H1 (cell line): ENCODE measurements around the gene MYH8. TPM values are rescaled to one million over a fixed set of nuclear protein-coding genes. Genes with fewer than 3 reads are reported as not detected.

Experiments
- CTCF ChIA-PET: fragments of 300-600 bp; sonication (Branson Sonifier 250); formaldehyde crosslinking; loops from one replicate; lab custom pipeline; 2021; ENCODE audit not compliant: partially characterized antibody; lab: Charles Lee
- POLR2A ChIA-PET: fragments of 300-600 bp; sonication (Branson Sonifier 250); formaldehyde crosslinking; loops from one replicate; lab custom pipeline; 2021; ENCODE audit warnings: inconsistent platforms; ENCODE audit not compliant: partially characterized antibody; lab: Charles Lee
- DNase-seq, 2 experiments: peaks; one replicate each; pipeline versions ENCODE4 v3.0.0 to v3.0.0-alpha.2; 2010 to 2022; ENCODE audit warnings: low spot score in 2 of 2, low read depth in 1 of 2, mixed read lengths in 1 of 2
- FAIRE-seq: peaks from 2 replicates; lab custom pipeline; 2011; peaks lifted over from hg19 to GRCh38; lab: Jason Lieb, UNC
- H2AFZ ChIP-seq: 2 replicates; pipeline ENCODE4 v1.8.1; 2012; ENCODE audit warnings: low read length, inconsistent platforms
- H2AK5ac ChIP-seq: 2 replicates; pipeline ENCODE4 v1.6.1; 2013; ENCODE audit warnings: low read depth, low read length
- H2BK120ac ChIP-seq: replicated peaks from 2 replicates; pipeline ENCODE3; 2013; ENCODE audit warnings: low read depth, low read length, inconsistent platforms
- H2BK12ac ChIP-seq: 2 replicates; pipeline ENCODE4 v1.6.1; 2013; ENCODE audit warnings: low read depth, low read length
- H2BK15ac ChIP-seq: 2 replicates; pipeline ENCODE4 v1.6.1; 2013; ENCODE audit warnings: low read length
- H2BK20ac ChIP-seq: 2 replicates; pipeline ENCODE4 v1.6.1; 2013; ENCODE audit warnings: low read length
- H2BK5ac ChIP-seq: 2 replicates; pipeline ENCODE4 v1.6.1; 2013; ENCODE audit warnings: low read depth, low read length
- H3K14ac ChIP-seq: 2 replicates; pipeline ENCODE4 v1.6.1; 2013; ENCODE audit warnings: inconsistent platforms; ENCODE audit not compliant: insufficient read length
- H3K18ac ChIP-seq: 2 replicates; pipeline ENCODE4 v1.6.1; 2013; ENCODE audit warnings: low read length; ENCODE audit errors: extremely low read depth
- H3K23ac ChIP-seq: 2 replicates; pipeline ENCODE4 v1.6.1; 2013; ENCODE audit warnings: inconsistent platforms; ENCODE audit not compliant: insufficient read length
- H3K23me2 ChIP-seq: 2 replicates; pipeline ENCODE4 v1.6.1; 2013; ENCODE audit warnings: low read depth, low read length
- H3K27ac ChIP-seq: 2 replicates; pipeline ENCODE4 v1.6.1; 2011; ENCODE audit warnings: low read depth, low read length, inconsistent platforms
- H3K27me3 ChIP-seq, 4 experiments: replicated peaks in 1 of 4; 1 replicate in 1 of 4; 2 replicates in 3 of 4; pipeline versions ENCODE4 v1.6.1 to v1.8.1; 2011 to 2013; ENCODE audit warnings: low read length in 3 of 4, mild to moderate bottlenecking in 3 of 4, inconsistent platforms in 2 of 4, mixed read lengths in 2 of 4, moderate library complexity in 1 of 4; ENCODE audit not compliant: control insufficient read depth in 3 of 4, insufficient read depth in 3 of 4; ENCODE audit errors: extremely low read depth in 1 of 4
- H3K36me3 ChIP-seq, 4 experiments: 2 replicates each; pipeline versions ENCODE4 v1.6.1 to v1.8.1; 2011 to 2013; ENCODE audit warnings: mild to moderate bottlenecking in 4 of 4, low read length in 3 of 4, moderate library complexity in 2 of 4, control low read depth in 1 of 4, inconsistent platforms in 1 of 4; ENCODE audit not compliant: insufficient read depth in 4 of 4, control insufficient read depth in 2 of 4
- H3K4ac ChIP-seq: replicated peaks from 2 replicates; pipeline ENCODE3; 2013; ENCODE audit warnings: low read length, low read depth, mixed read lengths, inconsistent platforms; ENCODE audit not compliant: insufficient read length
- H3K4me1 ChIP-seq, 4 experiments: replicated peaks in 1 of 4; 1 replicate in 1 of 4; 2 replicates in 3 of 4; pipeline versions ENCODE4 v1.6.1 to v1.8.1; 2011 to 2013; ENCODE audit warnings: low read length in 3 of 4, inconsistent platforms in 2 of 4, mixed read lengths in 1 of 4; ENCODE audit not compliant: insufficient read depth in 4 of 4, control insufficient read depth in 3 of 4
- H3K4me2 ChIP-seq, 2 experiments: 2 replicates each; pipeline versions ENCODE4 v1.6.1 to v1.8.1; 2011 to 2013; ENCODE audit warnings: low read depth in 2 of 2, low read length in 2 of 2, control low read depth in 1 of 2, inconsistent platforms in 1 of 2, mild to moderate bottlenecking in 1 of 2; ENCODE audit not compliant: insufficient read depth in 1 of 2
- H3K4me3 ChIP-seq, 4 experiments: fragments of 200-600, 300-600 bp in 1 of 4; sonication (generic), shearing (Covaris generic), sonication (Bioruptor Twin) in 1 of 4; 2 replicates each; pipeline versions ENCODE4 v1.5.1 to v1.8.1; 2011 to 2016; ENCODE audit warnings: low read length in 4 of 4, low read depth in 3 of 4, control low read depth in 2 of 4, inconsistent platforms in 2 of 4, mild to moderate bottlenecking in 2 of 4, mixed read lengths in 1 of 4, moderate library complexity in 1 of 4; ENCODE audit not compliant: insufficient read depth in 2 of 4; ENCODE audit errors: extremely low read depth in 1 of 4
- H3K56ac ChIP-seq: replicated peaks from 2 replicates; pipeline ENCODE3; 2013; ENCODE audit warnings: low read depth, mild to moderate bottlenecking, mixed read lengths, low read length, inconsistent platforms; ENCODE audit not compliant: insufficient read length
- H3K79me1 ChIP-seq: 2 replicates; pipeline ENCODE4 v1.6.1; 2013; ENCODE audit warnings: low read depth, low read length, control low read depth
- H3K79me2 ChIP-seq, 2 experiments: 2 replicates each; pipeline versions ENCODE4 v1.6.1 to v1.8.1; 2012 to 2013; ENCODE audit warnings: low read length in 2 of 2, mild to moderate bottlenecking in 2 of 2, inconsistent platforms in 1 of 2; ENCODE audit not compliant: insufficient read depth in 2 of 2, control insufficient read depth in 1 of 2
- H3K9ac ChIP-seq, 4 experiments: replicated peaks in 1 of 4; 1 replicate in 1 of 4; 2 replicates in 3 of 4; pipeline versions ENCODE4 v1.6.1 to v1.8.1; 2011 to 2013; ENCODE audit warnings: low read depth in 3 of 4, low read length in 3 of 4, control low read depth in 2 of 4, mild to moderate bottlenecking in 2 of 4, moderate library complexity in 2 of 4, inconsistent platforms in 1 of 4; ENCODE audit errors: extremely low read depth in 1 of 4
- H3K9me3 ChIP-seq, 2 experiments: 2 replicates each; pipeline versions ENCODE4 v1.6.1 to v1.8.1; 2012 to 2013; ENCODE audit warnings: mild to moderate bottlenecking in 2 of 2, moderate library complexity in 2 of 2, control low read depth in 1 of 2, inconsistent platforms in 1 of 2, low read depth in 1 of 2, low read length in 1 of 2, mixed read lengths in 1 of 2; ENCODE audit not compliant: insufficient read depth in 2 of 2
- H4K20me1 ChIP-seq, 2 experiments: replicated peaks in 1 of 2; 2 replicates each; pipeline versions ENCODE3 to v1.8.1; 2011 to 2013; ENCODE audit warnings: inconsistent platforms in 2 of 2, low read length in 2 of 2, mild to moderate bottlenecking in 1 of 2; ENCODE audit not compliant: insufficient read depth in 2 of 2, control insufficient read depth in 1 of 2
- H4K5ac ChIP-seq: 2 replicates; pipeline ENCODE4 v1.6.1; 2013; ENCODE audit warnings: low read length, low read depth, mixed read lengths, inconsistent platforms; ENCODE audit not compliant: insufficient read length
- H4K8ac ChIP-seq: 2 replicates; pipeline ENCODE4 v1.8.0; 2013; ENCODE audit warnings: mild to moderate bottlenecking, moderate library complexity, low read length, inconsistent platforms; ENCODE audit not compliant: insufficient read depth; ENCODE audit errors: extremely low read depth
- H4K91ac ChIP-seq: replicated peaks from 2 replicates; pipeline ENCODE3; 2013; ENCODE audit warnings: low read length, mixed read lengths, inconsistent platforms; ENCODE audit not compliant: insufficient read length
- WGBS, 2 experiments: shearing (Covaris generic) in 1 of 2; methylation state at CpG; one replicate each; pipeline versions ENCODE4 v1.1.6 to v1.1.7; 2013 to 2015; ENCODE audit warnings: low lambda C conversion rate in 2 of 2, mixed read lengths in 2 of 2, inconsistent platforms in 1 of 2, low coverage in 1 of 2, missing lambda C conversion rate in 1 of 2; ENCODE audit not compliant: insufficient replicate concordance in 2 of 2, insufficient coverage in 1 of 2, insufficient read length in 1 of 2; ENCODE audit errors: extremely low coverage in 1 of 2, missing lambda C conversion rate in 1 of 2; 5-methylcytosine and 5-hydroxymethylcytosine counted together
- polyA plus RNA-seq, 7 experiments: library from polyadenylated mRNA; depleted of rRNA in 3 of 7; stranded (reverse) in 5 of 7; unstranded in 2 of 7; fragments of >200 nt in 5 of 7; fragments of 200-250 nt in 2 of 7; gene quantifications; 1 replicate in 5 of 7; 2 replicates in 1 of 7; 4 replicates in 1 of 7; pipeline versions ENCODE4 v1.2.1 to v1.2.3, GENCODE V29; 2011 to 2013; ENCODE audit warnings: missing spikeins in 2 of 7, mixed read lengths in 2 of 7
- total RNA-seq: library from RNA; stranded (reverse); fragmentation: NEBNext Ultra II Directional; extraction: Animal tissue kit (Norgen Biotek cat#: 25700); gene quantifications from 2 replicates; pipeline ENCODE4 v1.2.1, GENCODE V29; 2021

Gene MYH8
- total and polyA plus RNA-seq, 2 of the 8 experiments (the other 6 are each of a cell fraction or from before 2014, with no cell fraction given): not detected

DNA sequence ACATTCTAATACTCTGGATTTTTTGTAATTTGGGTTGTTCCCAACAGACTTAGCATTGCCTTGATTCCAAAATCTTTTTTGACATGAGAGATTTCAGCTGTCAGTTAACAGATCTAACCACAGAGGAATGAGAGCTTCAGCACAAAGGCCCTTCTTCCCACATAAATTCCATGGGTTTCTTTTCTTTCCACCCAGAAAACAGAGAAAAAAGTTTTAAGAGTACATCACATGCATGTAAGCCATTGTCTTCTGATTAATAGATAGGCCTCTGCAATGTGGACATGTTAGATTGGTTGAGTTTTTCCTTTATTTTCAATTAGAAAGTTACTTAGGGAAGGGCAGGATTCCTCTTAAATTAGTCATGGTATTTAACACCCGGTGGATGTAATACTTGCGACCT lies 939 bp downstream of the MYH8 start:
- Histone ChIP-seq H2BK5ac (no peak overlapping the region), H3K9ac (no peak overlapping the region), H3K27me3 (no peaks in the 10 kb centered on the region), H3K36me3 (no peaks in the 10 kb centered on the region), H4K8ac (no peak overlapping the region), H2BK12ac (no peak overlapping the region), H4K91ac (no peak overlapping the region), H2BK15ac (no peak overlapping the region), H3K14ac (no peak overlapping the region), H2AFZ (no peak overlapping the region), H3K4ac (no peak overlapping the region), H3K27ac (no peak overlapping the region), H3K4me2 (no peak overlapping the region), H2BK20ac (no peak overlapping the region), H3K23me2 (no peaks in the 10 kb centered on the region; the same call in 1 of the 2 replicates), H3K9me3 (no peaks in the 10 kb centered on the region), H3K56ac (no peak overlapping the region), H3K4me3 (no peak overlapping the region), H3K79me2 (no peaks in the 10 kb centered on the region), H2AK5ac (no peak overlapping the region), H3K79me1 (no peaks in the 10 kb centered on the region), H3K4me1 (peaks cover 0 to 5% (median 1%) of the 10 kb centered on the region in 4 experiments; a peak in 3 of 7 replicates), H3K18ac (no peak overlapping the region), H3K23ac (no peak overlapping the region), H2BK120ac (no peak overlapping the region), H4K5ac (no peak overlapping the region), H4K20me1 (no peaks in the 10 kb centered on the region)
- POLR2A ChIA-PET: no interaction called here
- 86% methylated on average over 2 of the region's 2 CpGs; no CpG with 5 or more reads in 1 of the 2 experiments for WGBS, 2 experiments
- FAIRE-seq (no peak), DNase-seq (no peak)
- CTCF ChIA-PET: interaction anchor here (0.7 to 1.8 kb wide), 5 partner anchors 21 to 197 kb away, joined by 3 to 6 read pairs (median 3); no protein-coding TSS in a partner anchor
